PC-3 (cell line): ENCODE results near the gene CACNA2D2. TPM values are rescaled to one million over a fixed set of nuclear protein-coding genes. Genes with fewer than 3 reads are reported as not detected.
A peak's percentile ranks its signal among the peaks of the same experiment; 100 is the strongest.

ENCODE experiments used
- ATAC-seq: fragments of 200-7000 bp; cut with Tn5 transposase; 2 replicates; pipeline ENCODE4 v1.9.1; 2020; ENCODE audit warnings: mild to moderate bottlenecking, moderate library complexity
- Bru-seq: library from RNA; stranded (reverse); fragments of 400-500 nt; gene quantifications from one replicate; lab custom pipeline; 2021; lab: Mats Ljungman, UMichigan
- BruChase-seq, 2 experiments: library from RNA; stranded (reverse); fragments of 400-500 nt; gene quantifications; one replicate each; lab custom pipeline; 2021; lab: Mats Ljungman, UMichigan
- BruUV-seq: library from RNA; stranded (reverse); fragments of 400-500 nt; replicated peaks from 2 replicates; lab custom pipeline; 2021; lab: Mats Ljungman, UMichigan
- CTCF ChIA-PET: fragments of 300-600 bp; sonication (Branson Sonifier 250); formaldehyde crosslinking; loops from one replicate; lab custom pipeline; 2022; ENCODE audit warnings: antibody characterized with exemption; lab: Charles Lee
- POLR2A ChIA-PET: fragments of 300-600 bp; sonication (Branson Sonifier 250); formaldehyde crosslinking; loops from one replicate; lab custom pipeline; 2022; ENCODE audit warnings: antibody characterized with exemption; ENCODE audit not compliant: unreplicated experiment; lab: Charles Lee
- DNase-seq: peaks from one replicate; pipeline ENCODE4 v3.0.0-alpha.2; 2015
- H2AFZ ChIP-seq: fragments of 300-600 bp; sonication (generic); 2 replicates; pipeline ENCODE4 v1.6.0; 2016; ENCODE audit warnings: antibody characterized with exemption, low read length
- H3F3A ChIP-seq: fragments of 300-600 bp; sonication (generic); one replicate; pipeline ENCODE4 v1.6.0; 2017; ENCODE audit warnings: antibody characterized with exemption, low read length, control low read depth, mild to moderate bottlenecking; ENCODE audit not compliant: unreplicated experiment
- H3K27ac ChIP-seq: fragments of 300-600 bp; sonication (generic); 2 replicates; pipeline ENCODE4 v1.5.1; 2016; ENCODE audit warnings: mild to moderate bottlenecking, low read length
- H3K27me3 ChIP-seq: fragments of 300-600 bp; sonication (generic); 2 replicates; pipeline ENCODE4 v1.6.1; 2016; ENCODE audit warnings: low read length, mixed read lengths
- H3K36me3 ChIP-seq: fragments of 300-600 bp; sonication (generic); 2 replicates; pipeline ENCODE4 v1.6.1; 2016; ENCODE audit warnings: low read depth, mixed run types, low read length, mixed read lengths
- H3K4me1 ChIP-seq: fragments of 300-600 bp; sonication (generic); 2 replicates; pipeline ENCODE4 v1.5.1; 2016; ENCODE audit warnings: low read length; ENCODE audit not compliant: insufficient read depth
- H3K4me2 ChIP-seq: fragments of 300-600 bp; sonication (generic); 2 replicates; pipeline ENCODE4 v1.6.0; 2016; ENCODE audit warnings: low read length
- H3K4me3 ChIP-seq: fragments of 300-600 bp; sonication (generic); 2 replicates; pipeline ENCODE4 v1.5.1; 2016; ENCODE audit warnings: mild to moderate bottlenecking, low read length, mixed read lengths
- H3K79me2 ChIP-seq: fragments of 300-600 bp; sonication (generic); 2 replicates; pipeline ENCODE4 v1.6.1; 2017; ENCODE audit warnings: low read length, mixed read lengths
- H3K9ac ChIP-seq: fragments of 300-600 bp; sonication (generic); 2 replicates; pipeline ENCODE4 v1.6.0; 2016; ENCODE audit warnings: mild to moderate bottlenecking, low read length
- H3K9me2 ChIP-seq: fragments of 300-600 bp; sonication (generic); replicated peaks from 2 replicates; pipeline ENCODE4 v1.6.1; 2016; ENCODE audit warnings: mixed run types, low read length, mixed read lengths
- H3K9me3 ChIP-seq: fragments of 300-600 bp; sonication (generic); 2 replicates; pipeline ENCODE4 v1.6.1; 2016; ENCODE audit warnings: low read length, mixed read lengths
- H4K20me1 ChIP-seq: fragments of 300-600 bp; sonication (generic); 2 replicates; pipeline ENCODE4 v1.6.1; 2016; ENCODE audit warnings: low read length, mixed read lengths
- CTCF ChIP-seq: fragments of 300-600 bp; sonication (generic); conservative IDR thresholded peaks from 2 replicates; pipeline ENCODE4 v1.5.1; 2017; ENCODE audit warnings: antibody characterized with exemption, low read depth, mild to moderate bottlenecking, low read length
- EZH2 ChIP-seq: fragments of 300-600 bp; sonication (generic); IDR thresholded peaks from one replicate; pipeline ENCODE4 v1.6.1; 2017; ENCODE audit warnings: antibody characterized with exemption, mild to moderate bottlenecking, low read length; ENCODE audit not compliant: unreplicated experiment
- EZH2phosphoT487 ChIP-seq: fragments of 300-600 bp; sonication (generic); IDR thresholded peaks from 2 replicates; pipeline ENCODE4 v1.6.1; 2018; ENCODE audit warnings: mild to moderate bottlenecking, antibody characterized with exemption, low read length, borderline replicate concordance
- intact Hi-C: fragments of 100-400 bp; cut with micrococcal nuclease; formaldehyde crosslinking; loops from 2 replicates; pipeline ENCODE4 v1.9.0; 2023
- long read RNA-seq: library from polyadenylated mRNA; unstranded; transcript quantifications from one replicate; pipeline ENCODE4 v2.0.0, GENCODE V29; 2021; ENCODE audit not compliant: unreplicated experiment
- total RNA-seq: library from RNA; depleted of rRNA; stranded (reverse); fragments of >200 nt; gene quantifications from 2 replicates; pipeline ENCODE4 v1.2.3, GENCODE V29; 2014; rRNA removed

CACNA2D2 gene
- total RNA-seq, result 0.17 and 0.44 TPM in 2 replicates
- Bru-seq, nascent RNA, result percentile 20 among the genes with signal in this experiment
- percentile 15 among the genes with signal in this experiment for BruChase-seq, experiment 1, labeled RNA remaining after a 6-hour chase
- BruChase-seq, experiment 2, labeled RNA remaining after a 2-hour chase, result percentile 19 among the genes with signal in this experiment
- long read RNA-seq, partial matches to known transcripts, result 1 of 2 reads
- long read RNA-seq, other reads (novel, unspliced or antisense), result 1 of 2 reads

GRCh38 chr3:50503504-50504342 lies at the start of gene CACNA2D2:
CACNA2D2 (minus strand) TSS chr3:50503634; CDS start chr3:50503423, 211 bp downstream.
- Histone ChIP-seq H3K4me3 (peak within 1 kb of the TSS; percentile 68), H3K9me3 (no peaks in the 10 kb centered on the region), H3K79me2 (no peaks in the 10 kb centered on the region), H3K36me3 (no peaks in the 10 kb centered on the region), H4K20me1 (no peaks in the 10 kb centered on the region), H3K27ac (no peak within 1 kb of the TSS), H2AFZ (peak within 1 kb of the TSS; percentile 76; the same call in 1 of the 2 replicates), H3K9ac (no peak within 1 kb of the TSS), H3K4me2 (peak within 1 kb of the TSS; percentile 88), H3K9me2 (no peaks in the 10 kb centered on the region), H3K4me1 (0 out of 2 replicates have a peak, but pooled peaks cover 5% of the 10 kb centered on the region), H3K27me3 (peaks cover 29% of the 10 kb centered on the region), H3F3A (no peaks in the 10 kb centered on the region)
- no TSS peak for BruUV-seq
- ATAC-seq, result peak; percentile 88
- ChIA-PET POLR2A (no interaction called here), CTCF (no interaction called here)
- TF ChIP-seq CTCF (no peak), EZH2 (no peak), EZH2phosphoT487 (no peak)
- intact Hi-C loops, result no loop called here
- peak; percentile 54 for DNase-seq

DNA sequence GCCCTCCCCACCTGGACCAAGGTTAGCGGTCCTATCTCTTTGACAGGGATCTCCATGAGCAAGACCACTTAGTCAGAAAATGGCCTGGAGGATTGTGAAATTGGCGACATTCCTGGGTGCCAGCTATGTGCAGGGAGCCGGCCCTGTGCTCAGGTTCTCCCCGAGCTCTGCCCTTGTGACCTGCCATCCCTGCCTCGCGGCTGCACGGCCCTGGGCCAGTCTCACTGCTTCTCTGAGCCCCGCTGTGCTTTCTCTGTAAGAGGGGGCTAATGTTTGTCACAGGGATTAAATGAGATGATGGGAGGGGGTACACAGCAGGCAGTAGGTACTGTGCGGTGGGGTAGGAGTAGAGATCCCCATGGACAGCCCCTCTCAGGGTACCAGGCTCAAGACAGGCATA lies 49.2 kb upstream of the CACNA2D2 start:
- ChIA-PET POLR2A (no interaction called here), CTCF (no interaction called here)
- H3F3A ChIP-seq, result no peaks in the 10 kb centered on the region
- H3K27ac ChIP-seq, result no peak overlapping the region
- no peaks in the 10 kb centered on the region for H3K27me3 ChIP-seq
- H3K9me3 ChIP-seq, result no peaks in the 10 kb centered on the region
- no peak overlapping the region for H3K9ac ChIP-seq
- intact Hi-C loops, result no loop called here
- H2AFZ ChIP-seq, result no peak overlapping the region
- H3K36me3 ChIP-seq, result no peaks in the 10 kb centered on the region
- no peaks in the 10 kb centered on the region for H3K9me2 ChIP-seq
- no peak for TF ChIP-seq EZH2phosphoT487
- no peak for TF ChIP-seq EZH2
- TF ChIP-seq CTCF, result no peak
- H3K4me3 ChIP-seq, result no peak overlapping the region
- DNase-seq, result no peak
- ATAC-seq, result no peak
- no peaks in the 10 kb centered on the region for H4K20me1 ChIP-seq
- no peak overlapping the region for H3K4me2 ChIP-seq
- H3K4me1 ChIP-seq, result no peaks in the 10 kb centered on the region
- BruUV-seq, result no TSS peak
- no peaks in the 10 kb centered on the region for H3K79me2 ChIP-seq
